Measurements from ENCODE around the gene CATSPERD.

Gene CATSPERD

GRCh38 chr19:5743630-5744029 is 23.2 kb downstream of the CATSPERD start:
- TF ChIP-seq FOXP2 (optimal IDR thresholded peaks at IDR 0.05; ENCODE audit: borderline replicate concordance, extremely low read depth, extremely low read length, insufficient read depth) (no peak), POLR2AphosphoS5 (IDR thresholded peaks at IDR 0.05; ENCODE audit: low read depth, low read length) (no peak), TAF1 (IDR thresholded peaks at IDR 0.05; ENCODE audit: borderline replicate concordance, insufficient read depth, low read length) (no peak), REST (IDR thresholded peaks at IDR 0.05; ENCODE audit: insufficient read depth in 1 of 2, low read depth in 2 of 2, low read length in 2 of 2) (no peak; a peak in 1 of 4 replicates), SIN3A (IDR thresholded peaks at IDR 0.05; ENCODE audit: borderline replicate concordance, insufficient read depth, low read length) (no peak)

- no peak for TF ChIP-seq SIN3A (IDR thresholded peaks at IDR 0.05; ENCODE audit: borderline replicate concordance, insufficient read depth, low read length)
- TF ChIP-seq FOXP2 (optimal IDR thresholded peaks at IDR 0.05; ENCODE audit: borderline replicate concordance, extremely low read depth, extremely low read length, insufficient read depth) = no peak
- TF ChIP-seq REST (IDR thresholded peaks at IDR 0.05; ENCODE audit: insufficient read depth in 1 of 2, low read depth in 2 of 2, low read length in 2 of 2) = no peak
- TF ChIP-seq POLR2AphosphoS5 (IDR thresholded peaks at IDR 0.05; ENCODE audit: low read depth, low read length) = no peak
- no peak for TF ChIP-seq TAF1 (IDR thresholded peaks at IDR 0.05; ENCODE audit: borderline replicate concordance, insufficient read depth, low read length)
Observed at GRCh38 chr19:5749505-5749904, 29.1 kb downstream of the CATSPERD start.

GRCh38 chr19:5751709-5752108 is 31.3 kb downstream of the CATSPERD start:
- TF ChIP-seq SIN3A (IDR thresholded peaks at IDR 0.05; ENCODE audit: borderline replicate concordance, insufficient read depth, low read length) = no peak
- TF ChIP-seq TAF1 (IDR thresholded peaks at IDR 0.05; ENCODE audit: borderline replicate concordance, insufficient read depth, low read length) = no peak
- TF ChIP-seq REST (IDR thresholded peaks at IDR 0.05; ENCODE audit: insufficient read depth in 1 of 2, low read depth in 2 of 2, low read length in 2 of 2) = no peak
- no peak for TF ChIP-seq FOXP2 (optimal IDR thresholded peaks at IDR 0.05; ENCODE audit: borderline replicate concordance, extremely low read depth, extremely low read length, insufficient read depth)

DNA sequence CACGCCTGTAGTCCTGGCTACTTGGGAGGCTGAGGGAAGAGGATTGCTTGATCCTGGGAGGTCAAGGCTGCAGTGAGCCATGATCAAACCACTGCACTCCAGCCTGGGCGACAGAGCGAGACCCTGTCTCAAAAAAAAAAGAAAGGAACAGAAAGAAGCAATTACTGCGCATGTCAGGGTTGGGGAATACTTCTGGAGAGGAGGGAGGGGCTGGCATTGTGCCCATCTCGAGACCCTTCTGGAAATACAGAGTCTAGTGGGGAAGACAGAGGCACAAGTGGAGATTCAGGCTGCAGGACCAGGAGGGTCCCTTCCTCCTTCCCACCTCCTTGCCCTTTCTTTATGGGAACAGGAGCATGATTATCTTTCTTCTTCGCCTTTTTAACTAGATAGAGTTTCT is 33.3 kb downstream of the CATSPERD start:
- no peak for TF ChIP-seq FOXP2 (optimal IDR thresholded peaks at IDR 0.05; ENCODE audit: borderline replicate concordance, extremely low read depth, extremely low read length, insufficient read depth)
- no peak for TF ChIP-seq POLR2AphosphoS5 (IDR thresholded peaks at IDR 0.05; ENCODE audit: low read depth, low read length)
- TF ChIP-seq TAF1 (IDR thresholded peaks at IDR 0.05; ENCODE audit: borderline replicate concordance, insufficient read depth, low read length) = no peak
- TF ChIP-seq SIN3A (IDR thresholded peaks at IDR 0.05; ENCODE audit: borderline replicate concordance, insufficient read depth, low read length) = no peak
- TF ChIP-seq REST (IDR thresholded peaks at IDR 0.05; ENCODE audit: insufficient read depth in 1 of 2, low read depth in 2 of 2, low read length in 2 of 2) = no peak
